ACHN (cell line): ENCODE results near the gene PRODH2.
"Not testable (repeated sequence)": the region's sequence is repeated elsewhere in the genome, so short reads cannot be mapped to it uniquely, and the experiment has no call there.

Source experiments
- DNase-seq: peaks from one replicate; pipeline ENCODE4 v3.0.0-alpha.2; 2015
- in situ Hi-C: cut with HindIII; loops from 2 replicates; pipeline ENCODE4 v1.10.0; 2017; ENCODE audit warnings: low sequenced_read_pairs, low pct_ligation_motif_present, low pct_unique_long_range_greater_than_20kb

PRODH2 gene

DNA sequence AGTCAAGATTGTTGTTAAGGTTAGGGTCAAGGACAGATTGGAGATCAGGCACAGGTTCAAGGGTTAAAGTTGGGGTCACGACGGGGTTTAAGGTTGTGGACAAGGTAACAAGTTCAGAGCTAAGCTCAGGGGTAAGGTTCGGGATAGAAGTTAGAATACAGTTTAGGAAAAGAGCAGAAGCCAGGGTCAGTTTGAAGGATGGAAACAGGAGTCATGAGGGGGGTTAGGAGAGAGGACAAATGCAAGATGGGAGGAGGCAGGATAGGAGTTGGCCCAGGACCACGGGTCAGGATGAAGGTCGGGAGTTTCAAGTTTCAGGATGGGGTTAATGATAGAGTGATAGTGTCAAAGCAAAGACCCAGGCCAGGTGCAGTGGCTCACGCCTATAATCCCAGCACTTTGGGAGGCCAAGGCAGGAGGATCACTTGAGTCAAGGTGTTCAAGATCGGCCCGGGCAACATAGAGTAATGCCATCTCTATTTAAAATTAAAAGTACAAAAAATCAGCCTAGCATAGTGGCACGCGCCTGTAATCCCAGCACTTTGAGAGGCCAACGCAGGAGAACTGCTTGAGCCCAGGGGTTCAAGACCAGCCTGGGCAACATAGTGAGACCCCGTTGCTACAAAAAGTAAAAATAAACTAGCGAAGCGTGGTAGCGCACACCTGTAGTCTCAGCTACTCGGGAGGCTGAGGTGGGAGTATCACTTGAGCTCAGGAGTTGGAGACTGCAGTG lies 32.0 kb upstream of the PRODH2 start:
- in situ Hi-C loops: no loop called here
- DNase-seq: no peak

DNA sequence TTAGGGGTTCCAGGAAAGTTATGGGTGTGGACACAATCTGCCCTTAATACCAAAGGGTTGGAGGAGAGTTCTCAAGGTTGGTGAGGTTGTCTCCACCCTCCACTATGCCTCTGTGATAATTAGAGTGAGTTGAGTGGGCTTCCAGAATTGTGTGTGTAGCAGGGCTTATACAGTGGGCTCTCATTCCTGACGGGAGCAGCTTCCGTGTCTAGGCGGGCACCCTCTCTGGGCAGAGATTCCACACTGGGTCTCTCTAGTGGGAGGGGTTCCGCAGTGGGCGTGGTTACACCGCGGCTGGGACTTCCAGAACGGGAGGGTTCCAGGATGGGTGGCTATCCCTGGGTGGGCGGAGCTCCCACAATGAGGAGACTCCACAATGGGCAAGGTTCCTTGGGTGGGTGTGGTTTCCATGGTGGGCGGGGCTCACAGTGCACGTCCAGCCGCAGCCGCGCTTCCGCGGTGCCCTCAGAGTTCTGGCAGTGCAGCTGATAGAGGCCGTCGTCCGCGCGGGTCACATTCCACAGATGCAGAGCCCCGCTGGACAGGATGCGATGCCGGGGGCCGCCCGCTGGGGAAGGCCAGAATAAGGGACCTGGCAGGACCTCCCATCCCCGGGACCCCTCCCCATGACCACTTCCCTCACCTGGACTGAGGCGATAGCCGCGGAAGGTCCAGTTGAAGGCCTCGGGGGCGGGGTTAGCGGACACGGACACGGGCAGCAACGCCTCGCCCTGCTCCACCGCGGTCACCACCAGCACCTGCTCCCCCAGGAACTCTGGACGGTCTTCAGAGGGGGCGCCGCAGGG lies 31.2 kb upstream of the PRODH2 start:
- in situ Hi-C loops: no loop called here
- no peak for DNase-seq

GRCh38 chr19:35842666-35843272 lies 30.1 kb upstream of the PRODH2 start:
- in situ Hi-C loops: no loop called here
- no peak for DNase-seq

GRCh38 chr19:35841961-35842595 lies 29.4 kb upstream of the PRODH2 start:
- in situ Hi-C loops: no loop called here

GRCh38 chr19:35836096-35836495 lies 23.5 kb upstream of the PRODH2 start:
- DNase-seq, in situ Hi-C loops: not testable (repeated sequence)

More at GRCh38 chr19:35841961-35842595, 29.4 kb upstream of the PRODH2 start:
- DNase-seq: no peak

DNA sequence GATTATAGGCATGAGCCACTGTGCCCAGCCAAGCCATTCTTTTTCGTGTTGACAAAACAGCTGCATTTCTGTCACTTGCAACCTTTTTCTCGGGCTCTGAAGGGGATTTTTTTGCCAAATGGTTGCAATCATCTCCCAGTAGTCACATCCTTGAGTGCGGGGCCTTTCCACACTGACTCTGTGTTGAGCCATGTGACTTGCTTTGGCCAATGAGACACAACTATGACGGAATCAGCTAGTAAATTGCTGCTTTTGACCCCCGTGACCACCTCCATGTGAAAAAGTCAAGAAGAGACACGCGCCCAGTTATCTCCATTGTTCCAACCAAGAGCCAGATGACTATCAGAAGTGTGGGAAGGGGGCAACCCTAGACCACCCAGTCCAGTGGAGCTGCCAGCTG lies 21.3 kb upstream of the PRODH2 start:
- DNase-seq: no peak
- in situ Hi-C loops: no loop called here

DNA sequence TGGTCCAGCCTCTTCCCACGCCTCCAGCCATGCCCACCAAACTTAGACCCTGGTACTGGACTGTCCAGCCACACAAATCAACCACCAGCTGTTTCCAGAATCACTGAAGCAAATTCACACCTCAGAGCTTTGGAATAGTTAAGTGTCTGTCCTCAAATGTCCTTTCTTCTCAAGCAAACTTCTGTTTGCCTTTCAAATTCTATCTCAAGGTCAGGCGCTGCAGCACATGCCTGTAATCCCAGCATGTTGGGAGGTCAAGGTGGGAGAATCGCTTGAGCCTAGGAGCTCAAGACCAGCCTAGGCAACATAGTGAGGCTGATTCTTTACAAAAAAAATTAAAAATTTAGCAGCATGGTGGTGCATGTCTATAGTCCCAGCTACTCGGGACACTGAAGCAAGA lies 19.4 kb upstream of the PRODH2 start:
- no peak for DNase-seq
- in situ Hi-C loops: no loop called here

- in situ Hi-C loops: no loop called here
- DNase-seq: no peak
Observed at GRCh38 chr19:35830986-35831385, 18.3 kb upstream of the PRODH2 start.

DNA sequence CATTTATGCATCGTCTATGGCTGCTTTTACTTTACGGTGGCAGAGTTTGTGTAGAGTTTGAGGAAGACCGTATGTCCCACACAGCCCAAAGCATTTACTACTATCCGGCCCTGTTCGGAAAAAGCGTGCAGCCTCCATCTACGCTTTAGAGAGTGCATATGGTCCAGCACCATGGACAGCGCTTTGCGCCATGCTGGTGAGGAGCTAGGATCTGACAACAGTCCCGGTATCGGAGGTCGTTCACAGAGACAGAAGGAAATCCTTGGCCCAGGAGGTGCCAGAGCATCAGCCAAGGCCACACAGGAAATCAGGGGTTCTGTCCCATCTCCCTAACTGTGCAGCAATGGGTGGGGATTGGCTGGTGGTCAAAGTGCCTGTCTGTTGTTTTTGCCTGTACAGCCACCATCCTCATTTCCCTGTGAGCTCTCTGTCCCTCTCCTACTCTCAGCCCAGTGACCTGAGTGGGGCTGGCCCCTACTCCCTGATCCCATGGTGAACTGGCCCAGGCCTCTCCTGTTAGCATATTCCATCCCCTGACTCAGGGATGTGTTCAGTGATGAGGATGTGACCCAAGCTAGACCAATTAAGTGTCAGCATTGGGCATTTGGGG lies 16.2 kb upstream of the PRODH2 start:
- in situ Hi-C loops: no loop called here
- DNase-seq: peak; percentile 70

DNA sequence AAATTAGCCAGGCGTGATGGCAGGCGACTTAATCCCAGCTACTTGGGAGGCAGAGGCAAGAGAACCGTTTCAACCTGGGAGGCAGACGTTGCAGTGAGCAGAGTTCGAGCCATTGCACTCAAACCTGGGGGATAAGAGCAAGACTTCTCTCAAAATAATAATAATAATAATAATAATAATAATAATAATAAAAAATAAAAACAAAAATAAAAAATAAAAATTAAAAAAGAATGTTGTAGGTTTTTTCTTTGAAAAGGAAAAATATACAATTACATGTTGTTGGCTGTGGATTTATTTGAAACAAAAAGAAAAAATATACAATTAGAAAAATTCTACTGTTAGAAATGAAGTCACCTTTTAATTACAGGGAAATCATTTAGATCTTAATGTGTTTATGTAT lies 11.5 kb upstream of the PRODH2 start:
- DNase-seq: no peak
- in situ Hi-C loops: no loop called here

- no peak for DNase-seq
- in situ Hi-C loops: no loop called here
Observed at GRCh38 chr19:35822579-35822978, 9.9 kb upstream of the PRODH2 start.

DNA sequence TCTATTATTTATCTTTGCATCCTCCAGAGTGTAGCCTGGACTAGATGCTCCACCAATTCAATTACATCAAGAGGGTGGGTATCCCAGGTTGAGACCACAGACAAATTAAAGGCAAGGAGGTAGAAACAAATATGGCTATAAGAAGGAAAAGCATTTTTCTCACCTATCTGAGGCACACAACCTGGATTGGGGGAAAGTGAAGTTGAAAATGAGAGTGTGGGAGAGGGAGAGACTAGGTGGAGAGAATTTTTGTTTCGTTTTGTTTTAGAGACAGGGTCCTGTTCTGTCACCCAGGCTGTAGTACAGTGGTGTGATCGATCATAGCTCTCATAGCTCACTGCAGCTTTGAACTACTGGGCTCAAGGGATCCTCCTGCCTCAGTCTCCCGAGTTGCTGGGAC lies 5.8 kb upstream of the PRODH2 start:
- DNase-seq: no peak
- in situ Hi-C loops: no loop called here

DNA sequence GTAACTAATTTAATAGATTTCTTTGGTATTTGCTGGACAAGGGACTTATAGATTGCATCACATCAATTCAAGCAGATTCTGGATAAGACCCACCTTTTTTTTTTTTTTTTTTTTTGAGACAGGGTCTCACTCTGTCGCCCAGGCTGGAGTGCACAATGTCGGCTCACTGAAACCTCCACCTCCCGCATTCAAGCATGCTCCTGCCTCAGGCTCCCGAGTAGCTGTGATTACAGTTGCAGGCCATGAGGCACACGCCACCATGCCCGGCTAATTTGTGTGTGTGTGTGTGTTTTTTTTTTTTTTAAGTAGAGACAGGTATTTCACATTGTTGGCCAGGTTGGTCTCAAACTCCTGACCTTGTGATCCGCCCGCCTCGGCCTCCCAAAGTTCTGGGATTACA lies 4.2 kb upstream of the PRODH2 start:
- in situ Hi-C loops: no loop called here
- no peak for DNase-seq

- in situ Hi-C loops: no loop called here
- DNase-seq: no peak
Observed at GRCh38 chr19:35816262-35816661, 3.6 kb upstream of the PRODH2 start.

GRCh38 chr19:35813043-35813890 lies 622 bp upstream of the PRODH2 start:
- no peak for DNase-seq
- in situ Hi-C loops: no loop called here

- DNase-seq: no peak
- in situ Hi-C loops: no loop called here
Observed at GRCh38 chr19:35811317-35812219, 1.1 kb downstream of the PRODH2 start.

- no peak for DNase-seq
- in situ Hi-C loops: no loop called here
Observed at GRCh38 chr19:35807633-35808032, 5.0 kb downstream of the PRODH2 start.
